ENCODE data around the gene NPAS3.

The NPAS3 gene

GRCh38 chr14:33206981-33207380 is 268.3 kb downstream of the NPAS3 start:
- H3K4me3 ChIP-seq (ENCODE audit: low read depth, low read length), result no peak overlapping the region
- TF ChIP-seq, protein P1, sequence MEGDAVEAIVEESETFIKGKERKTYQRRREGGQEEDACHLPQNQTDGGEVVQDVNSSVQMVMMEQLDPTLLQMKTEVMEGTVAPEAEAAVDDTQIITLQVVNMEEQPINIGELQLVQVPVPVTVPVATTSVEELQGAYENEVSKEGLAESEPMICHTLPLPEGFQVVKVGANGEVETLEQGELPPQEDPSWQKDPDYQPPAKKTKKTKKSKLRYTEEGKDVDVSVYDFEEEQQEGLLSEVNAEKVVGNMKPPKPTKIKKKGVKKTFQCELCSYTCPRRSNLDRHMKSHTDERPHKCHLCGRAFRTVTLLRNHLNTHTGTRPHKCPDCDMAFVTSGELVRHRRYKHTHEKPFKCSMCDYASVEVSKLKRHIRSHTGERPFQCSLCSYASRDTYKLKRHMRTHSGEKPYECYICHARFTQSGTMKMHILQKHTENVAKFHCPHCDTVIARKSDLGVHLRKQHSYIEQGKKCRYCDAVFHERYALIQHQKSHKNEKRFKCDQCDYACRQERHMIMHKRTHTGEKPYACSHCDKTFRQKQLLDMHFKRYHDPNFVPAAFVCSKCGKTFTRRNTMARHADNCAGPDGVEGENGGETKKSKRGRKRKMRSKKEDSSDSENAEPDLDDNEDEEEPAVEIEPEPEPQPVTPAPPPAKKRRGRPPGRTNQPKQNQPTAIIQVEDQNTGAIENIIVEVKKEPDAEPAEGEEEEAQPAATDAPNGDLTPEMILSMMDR (IDR thresholded peaks at IDR 0.05; ENCODE audit: insufficient read depth, low read depth, low read length, missing control alignments), result no peak

DNA sequence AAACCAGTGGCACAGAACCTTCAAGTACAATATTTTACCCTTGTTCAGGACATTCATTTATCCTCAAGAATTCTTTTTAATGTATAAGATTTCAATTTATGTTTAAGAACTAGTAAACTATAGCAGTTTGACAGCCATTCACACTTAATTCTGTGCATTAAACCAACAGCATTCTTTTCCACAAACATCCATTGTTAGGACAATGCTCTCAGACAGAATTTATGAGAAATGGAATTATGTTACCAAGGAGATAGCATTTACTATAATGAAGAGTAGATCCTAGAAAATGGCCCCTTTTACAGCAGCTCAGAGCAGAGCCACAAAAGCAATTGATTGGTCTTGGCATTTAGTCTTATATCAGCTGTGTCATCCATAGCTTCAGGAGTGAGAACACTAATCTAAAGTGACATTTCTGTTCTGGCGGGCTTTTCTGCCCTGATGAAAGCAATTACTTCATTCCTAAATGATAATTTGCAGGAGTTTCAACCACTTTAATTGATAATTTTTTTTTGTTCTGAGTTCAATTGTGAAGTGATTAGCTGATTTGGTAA is 268.9 kb downstream of the NPAS3 start:
- no peak for DNase-seq (ENCODE audit: low read depth)
- TF ChIP-seq, protein P1 (IDR thresholded peaks at IDR 0.05; ENCODE audit: insufficient read depth, low read depth, low read length, missing control alignments), result no peak
- H3K4me3 ChIP-seq (ENCODE audit: low read depth, low read length), result no peak overlapping the region

More at GRCh38 chr14:33206981-33207380, 268.3 kb downstream of the NPAS3 start:
- DNase-seq (ENCODE audit: low read depth), result no peak

DNA sequence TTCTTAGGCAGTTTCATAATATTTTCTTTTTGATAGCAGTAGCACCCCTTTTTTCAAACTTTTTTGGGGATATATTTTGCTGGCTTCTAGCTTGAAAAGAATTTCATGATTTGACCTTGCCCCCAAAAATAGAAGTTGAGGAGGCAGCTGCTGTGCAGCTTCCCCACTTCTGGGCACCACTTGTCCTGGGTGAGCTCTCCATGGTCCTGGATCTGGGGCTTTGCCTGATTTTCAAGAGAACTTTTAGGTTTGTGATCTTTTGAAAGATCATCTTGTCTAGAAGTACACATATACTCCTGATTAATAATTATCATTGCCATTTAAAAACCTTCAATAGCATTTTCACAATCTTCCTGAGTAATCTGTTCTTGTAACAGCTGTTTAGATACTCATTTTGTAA is 271.6 kb downstream of the NPAS3 start:
- no peak overlapping the region for H3K4me3 ChIP-seq (ENCODE audit: low read depth, low read length)
- DNase-seq (ENCODE audit: low read depth), result no peak

GRCh38 chr14:33218026-33218425 is 279.3 kb downstream of the NPAS3 start:
- H3K4me3 ChIP-seq (ENCODE audit: low read depth, low read length), result no peak overlapping the region
- TF ChIP-seq, protein P1 (IDR thresholded peaks at IDR 0.05; ENCODE audit: insufficient read depth, low read depth, low read length, missing control alignments), result no peak
- no peak for DNase-seq (ENCODE audit: low read depth)

More for the DNA sequence above, 271.6 kb downstream of the NPAS3 start:
- TF ChIP-seq, protein P1 (IDR thresholded peaks at IDR 0.05; ENCODE audit: insufficient read depth, low read depth, low read length, missing control alignments), result no peak

DNA sequence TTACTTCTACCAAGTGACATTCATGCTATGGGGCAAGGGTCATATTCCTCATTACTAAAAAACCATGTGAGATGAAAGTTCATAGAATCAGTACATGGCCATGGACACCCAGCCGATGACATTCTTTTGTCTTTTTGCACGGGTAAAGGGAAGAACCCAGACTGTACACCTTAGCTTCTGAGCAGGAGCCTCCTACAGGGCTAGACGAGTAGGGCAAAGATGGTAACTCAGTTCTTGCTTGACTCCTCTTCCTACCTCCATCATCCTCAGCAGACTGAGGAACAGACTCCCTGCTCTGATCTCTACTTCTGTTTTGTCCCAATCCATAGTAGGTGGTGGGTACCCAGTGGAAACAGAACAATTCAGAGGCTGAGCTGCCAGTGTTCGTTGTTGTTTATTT is 281.3 kb downstream of the NPAS3 start:
- DNase-seq (ENCODE audit: low read depth), result no peak
- H3K4me3 ChIP-seq (ENCODE audit: low read depth, low read length), result no peak overlapping the region
- TF ChIP-seq, protein P1 (IDR thresholded peaks at IDR 0.05; ENCODE audit: insufficient read depth, low read depth, low read length, missing control alignments), result no peak

DNA sequence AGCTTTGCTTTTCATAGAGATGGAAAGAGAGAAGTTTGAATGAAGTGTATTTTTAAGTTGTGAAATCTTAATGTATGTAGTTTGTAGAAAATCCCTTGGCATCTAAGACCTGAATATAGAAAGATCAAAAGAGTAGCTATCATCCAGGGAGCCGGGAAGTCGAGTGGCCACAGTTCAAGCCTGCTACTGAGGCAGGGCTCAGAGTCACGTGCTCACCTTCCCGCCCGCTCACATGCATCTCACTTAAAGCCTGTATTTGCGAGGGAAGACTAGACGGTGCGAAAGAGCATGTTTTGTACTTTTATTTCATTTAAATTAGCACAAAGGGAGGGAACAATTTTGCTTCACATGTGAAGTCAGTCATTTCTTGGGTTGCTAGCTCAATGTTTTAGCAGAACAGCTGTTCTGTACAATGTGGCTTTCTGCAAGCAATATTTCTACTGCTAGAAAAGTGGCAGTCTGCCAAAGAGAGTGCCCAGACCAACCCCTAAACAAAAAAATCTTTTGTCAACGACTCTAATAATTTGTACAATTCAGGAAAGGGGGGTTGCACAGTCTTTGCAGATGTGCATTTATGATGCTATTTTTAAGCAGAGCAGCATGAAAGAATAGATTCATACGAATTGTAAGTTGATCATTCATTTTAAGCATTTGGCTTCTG is 290.7 kb downstream of the NPAS3 start:
- no peak for DNase-seq (ENCODE audit: low read depth)
- TF ChIP-seq, protein P1 (IDR thresholded peaks at IDR 0.05; ENCODE audit: insufficient read depth, low read depth, low read length, missing control alignments), result no peak
- no peak overlapping the region for H3K4me3 ChIP-seq (ENCODE audit: low read depth, low read length)

- TF ChIP-seq, protein P1 (IDR thresholded peaks at IDR 0.05; ENCODE audit: insufficient read depth, low read depth, low read length, missing control alignments), result no peak
- no peak for DNase-seq (ENCODE audit: low read depth)
- H3K4me3 ChIP-seq (ENCODE audit: low read depth, low read length), result no peak overlapping the region
Measured at GRCh38 chr14:33230021-33230420, 291.3 kb downstream of the NPAS3 start.
